PC-9 (cell line): Measurements from ENCODE around the gene COMMD10. TPM values are rescaled to one million over a fixed set of nuclear protein-coding genes. Genes with fewer than 3 reads are reported as not detected.

ENCODE experiments used
- BruUV-seq: library from RNA; stranded (reverse); fragments of 400-500 nt; replicated peaks from 2 replicates; lab custom pipeline; 2021; lab: Mats Ljungman, UMichigan
- CTCF ChIA-PET: fragments of 300-600 bp; sonication (Branson Sonifier 250); formaldehyde crosslinking; loops from one replicate; lab custom pipeline; 2022; ENCODE audit warnings: antibody characterized with exemption; lab: Charles Lee
- POLR2A ChIA-PET: fragments of 300-600 bp; sonication (Branson Sonifier 250); formaldehyde crosslinking; loops from one replicate; lab custom pipeline; 2022; ENCODE audit warnings: antibody characterized with exemption; ENCODE audit not compliant: unreplicated experiment; lab: Charles Lee
- DNase-seq, 2 experiments: peaks; one replicate each; pipeline versions ENCODE4 v3.0.0 to v3.0.0-alpha.2; 2015 to 2022; ENCODE audit warnings: mixed read lengths in 1 of 2
- H2AFZ ChIP-seq: fragments of 200-600 bp; sonication (generic); 2 replicates; pipeline ENCODE4 v1.8.1; 2017; ENCODE audit warnings: antibody characterized with exemption
- H3F3A ChIP-seq: fragments of 200-600 bp; sonication (generic); 2 replicates; pipeline ENCODE4 v1.8.1; 2017; ENCODE audit warnings: antibody characterized with exemption, mild to moderate bottlenecking, low read depth; ENCODE audit not compliant: insufficient read depth
- H3K27ac ChIP-seq: fragments of 200-600 bp; sonication (generic); 2 replicates; pipeline ENCODE4 v1.6.1; 2016; ENCODE audit warnings: mixed run types
- H3K27me3 ChIP-seq: fragments of 200-600 bp; sonication (generic); 2 replicates; pipeline ENCODE4 v1.6.1; 2016; ENCODE audit warnings: low read depth, mixed run types; ENCODE audit not compliant: insufficient read depth
- H3K36me3 ChIP-seq: fragments of 200-600 bp; sonication (generic); 2 replicates; pipeline ENCODE4 v1.6.1; 2016; ENCODE audit warnings: low read depth, mixed run types
- H3K4me1 ChIP-seq: fragments of 200-600 bp; sonication (generic); replicated peaks from 2 replicates; pipeline ENCODE4 v1.6.1; 2016; ENCODE audit warnings: mixed run types; ENCODE audit not compliant: insufficient read depth
- H3K4me2 ChIP-seq: fragments of 200-600 bp; sonication (generic); 2 replicates; pipeline ENCODE4 v1.6.1; 2017; ENCODE audit warnings: mixed run types
- H3K4me3 ChIP-seq: fragments of 200-600 bp; sonication (generic); 2 replicates; pipeline ENCODE4 v1.6.1; 2016; ENCODE audit warnings: mixed run types
- H3K79me2 ChIP-seq: fragments of 200-600 bp; sonication (generic); 2 replicates; pipeline ENCODE4 v1.6.1; 2017; ENCODE audit warnings: low read depth, mixed run types
- H3K9me2 ChIP-seq: fragments of 200-600 bp; sonication (generic); 2 replicates; pipeline ENCODE4 v1.8.1; 2017; ENCODE audit warnings: mild to moderate bottlenecking; ENCODE audit not compliant: insufficient read depth
- H3K9me3 ChIP-seq: fragments of 200-600 bp; sonication (generic); 2 replicates; pipeline ENCODE4 v1.8.1; 2016; ENCODE audit warnings: low read depth; ENCODE audit not compliant: insufficient read depth
- H4K20me1 ChIP-seq: fragments of 200-600 bp; sonication (generic); 2 replicates; pipeline ENCODE4 v1.8.1; 2017; ENCODE audit not compliant: insufficient read depth
- CTCF ChIP-seq: fragments of 200-600 bp; sonication (generic); conservative IDR thresholded peaks from 2 replicates; pipeline ENCODE4 v1.6.1; 2017; ENCODE audit warnings: mixed run types, antibody characterized with exemption, mild to moderate bottlenecking, moderate library complexity
- EZH2 ChIP-seq: fragments of 200-600 bp; sonication (generic); IDR thresholded peaks from 2 replicates; pipeline ENCODE4 v1.8.0; 2017; ENCODE audit warnings: antibody characterized with exemption, low read depth
- intact Hi-C: fragments of 100-400 bp; cut with micrococcal nuclease; formaldehyde crosslinking; loops from one replicate; pipeline ENCODE4 v1.10.0; 2022; ENCODE audit not compliant: unreplicated experiment
- total RNA-seq: library from RNA; stranded (reverse); gene quantifications from 2 replicates; pipeline ENCODE4 v1.2.3, GENCODE V29; 2021

Gene COMMD10
- total RNA-seq, 1 experiment from 2014 or later = 17.9 TPM

GRCh38 chr5:116135344-116135743, 50.5 kb downstream of the COMMD10 start:
- H3K9me3 ChIP-seq = no peaks in the 10 kb centered on the region
- POLR2A ChIA-PET = no interaction called here
- H3K9me2 ChIP-seq = no peaks in the 10 kb centered on the region
- H3K79me2 ChIP-seq = no peaks in the 10 kb centered on the region
- H4K20me1 ChIP-seq = no peaks in the 10 kb centered on the region
- H2AFZ ChIP-seq = no peak overlapping the region
- H3K4me3 ChIP-seq = no peak overlapping the region
- no TSS peak for BruUV-seq
- no peak overlapping the region for H3K4me2 ChIP-seq
- H3K4me1 ChIP-seq = no peaks in the 10 kb centered on the region
- H3K27me3 ChIP-seq = no peaks in the 10 kb centered on the region
- CTCF ChIA-PET = no interaction called here
- TF ChIP-seq CTCF (no peak), EZH2 (no peak)
- H3K36me3 ChIP-seq = no peaks in the 10 kb centered on the region
- DNase-seq = no peak
- intact Hi-C loops = loop anchor here (5.0 kb wide), 2 partner anchors 292 to 812 kb away; no protein-coding TSS in a partner anchor
- no peak overlapping the region for H3K27ac ChIP-seq
- no peaks in the 10 kb centered on the region for H3F3A ChIP-seq

GRCh38 chr5:116137544-116138378, 52.9 kb downstream of the COMMD10 start:
- H3K27ac ChIP-seq = no peak overlapping the region
- no peaks in the 10 kb centered on the region for H3K27me3 ChIP-seq
- no peak for TF ChIP-seq EZH2
- peak; percentile 88 for TF ChIP-seq CTCF
- no peak overlapping the region for H2AFZ ChIP-seq
- H3F3A ChIP-seq = no peaks in the 10 kb centered on the region
- no peak overlapping the region for H3K4me3 ChIP-seq
- ChIA-PET CTCF (no interaction called here), POLR2A (no interaction called here)
- no peaks in the 10 kb centered on the region for H4K20me1 ChIP-seq
- H3K36me3 ChIP-seq = no peaks in the 10 kb centered on the region
- H3K4me1 ChIP-seq = no peaks in the 10 kb centered on the region
- intact Hi-C loops = loop anchor here (5.0 kb wide), 2 partner anchors 290 to 810 kb away; no protein-coding TSS in a partner anchor
- no peaks in the 10 kb centered on the region for H3K9me3 ChIP-seq
- no TSS peak for BruUV-seq
- H3K9me2 ChIP-seq = no peaks in the 10 kb centered on the region
- peak in 1 of 2 experiments; percentile 43 for DNase-seq
- no peak overlapping the region for H3K4me2 ChIP-seq
- H3K79me2 ChIP-seq = no peaks in the 10 kb centered on the region

- Histone ChIP-seq H3F3A (no peaks in the 10 kb centered on the region), H3K9me3 (no peaks in the 10 kb centered on the region), H3K4me3 (no peak overlapping the region), H3K27me3 (no peaks in the 10 kb centered on the region), H3K27ac (no peak overlapping the region), H3K36me3 (no peaks in the 10 kb centered on the region), H3K4me1 (no peaks in the 10 kb centered on the region), H4K20me1 (no peaks in the 10 kb centered on the region), H3K79me2 (no peaks in the 10 kb centered on the region), H3K9me2 (no peaks in the 10 kb centered on the region; the same call in 1 of the 2 replicates), H3K4me2 (no peak overlapping the region), H2AFZ (no peak overlapping the region)
- DNase-seq = no peak
- no peak for TF ChIP-seq CTCF
- TF ChIP-seq EZH2 = no peak
- intact Hi-C loops = no loop called here
- no TSS peak for BruUV-seq
- ChIA-PET POLR2A (no interaction called here), CTCF (no interaction called here)
These were observed 57.7 kb downstream of the COMMD10 start for GRCh38 chr5:116142495-116142894.
